Activated B cell treated with CpG ODN at 0.5 μM for 24 hours (primary cell): ENCODE measurements around the gene GHRH. TPM values are rescaled to one million over a fixed set of nuclear protein-coding genes. Genes with fewer than 3 reads are reported as not detected.

Source experiments
- ATAC-seq: fragments of 200-7000 bp; cut with Tn5 transposase; one replicate; pipeline ENCODE4 v1.10.0; 2021; ENCODE audit warnings: low read depth, mild to moderate bottlenecking, moderate library complexity
- CTCF ChIA-PET: fragments of 350-600 bp; sonication (Branson Sonifier 250); formaldehyde crosslinking; loops from one replicate; lab custom pipeline; 2021; ENCODE audit warnings: antibody characterized with exemption; lab: Charles Lee
- POLR2A ChIA-PET: fragments of 350-600 bp; sonication (Branson Sonifier 250); formaldehyde crosslinking; loops from one replicate; lab custom pipeline; 2021; ENCODE audit warnings: antibody characterized with exemption; lab: Charles Lee
- DNase-seq: peaks from one replicate; pipeline ENCODE4 v3.0.0; 2022
- H3K27ac Mint-ChIP-seq: one replicate; pipeline ENCODE4 v1.8.0; 2020; ENCODE audit warnings: mixed read lengths
- H3K27me3 Mint-ChIP-seq: one replicate; pipeline ENCODE4 v1.8.0; 2021; ENCODE audit warnings: mixed read lengths
- H3K36me3 Mint-ChIP-seq: one replicate; pipeline ENCODE4 v1.8.0; 2021; ENCODE audit warnings: low read depth, mixed read lengths
- H3K4me1 Mint-ChIP-seq: one replicate; pipeline ENCODE4 v1.8.0; 2021; ENCODE audit warnings: mixed read lengths
- H3K4me3 Mint-ChIP-seq: one replicate; pipeline ENCODE4 v1.8.0; 2020; ENCODE audit warnings: mild to moderate bottlenecking, mixed read lengths
- H3K9me3 Mint-ChIP-seq: one replicate; pipeline ENCODE4 v1.8.0; 2020; ENCODE audit warnings: mixed read lengths
- CTCF ChIP-seq: fragments of 200-600 bp; IDR thresholded peaks from one replicate; pipeline ENCODE4 v1.8.0; 2022; ENCODE audit warnings: antibody characterized with exemption, mild to moderate bottlenecking
- intact Hi-C: fragments of 100-400 bp; cut with micrococcal nuclease; formaldehyde crosslinking; loops from one replicate; pipeline ENCODE4 v1.15.1; 2024
- total RNA-seq: library from RNA; stranded (reverse); gene quantifications from 2 replicates; pipeline ENCODE4 v1.2.3, GENCODE V29; 2022

GHRH gene
- total RNA-seq, 1 donor from 2014 or later: not detected

GRCh38 chr20:37279820-37280219 is 18.2 kb upstream of the GHRH start:
- DNase-seq (no peak), ATAC-seq (no peak)
- Mint-ChIP-seq H3K27ac (no peak overlapping the region), H3K4me1 (peaks cover 27% of the 10 kb centered on the region), H3K4me3 (no peak overlapping the region), H3K27me3 (no peaks in the 10 kb centered on the region), H3K36me3 (no peaks in the 10 kb centered on the region), H3K9me3 (no peaks in the 10 kb centered on the region)
- ChIA-PET POLR2A (interaction anchor here (0.9 to 1.1 kb wide), 3 partner anchors 9 to 10 kb away, joined by 3 read pairs; partner anchors contain the start of gene MANBAL), CTCF (interaction anchor here (1.3 kb wide), 1 partner anchor 10 kb away, joined by 4 read pairs; no protein-coding TSS in a partner anchor)
- no peak for TF ChIP-seq CTCF
- intact Hi-C loops: loop anchor here (10.0 kb wide), 1 partner anchor 435 kb away; no protein-coding TSS in a partner anchor

GRCh38 chr20:37278966-37279590 is 17.5 kb upstream of the GHRH start:
- Mint-ChIP-seq H3K36me3 (no peaks in the 10 kb centered on the region), H3K27me3 (no peaks in the 10 kb centered on the region), H3K4me1 (peaks cover 34% of the 10 kb centered on the region), H3K9me3 (no peaks in the 10 kb centered on the region), H3K27ac (no peak overlapping the region), H3K4me3 (no peak overlapping the region)
- TF ChIP-seq CTCF: no peak
- POLR2A ChIA-PET: interaction anchor here (0.6 to 0.9 kb wide), 2 partner anchors 10 kb away, joined by 3 to 4 read pairs; no protein-coding TSS in a partner anchor
- ATAC-seq (no peak), DNase-seq (no peak)
- CTCF ChIA-PET: no interaction called here
- intact Hi-C loops: loop anchor here (10.0 kb wide), 1 partner anchor 434 kb away; no protein-coding TSS in a partner anchor

GRCh38 chr20:37277253-37277593 is 15.6 kb upstream of the GHRH start:
- H3K9me3 Mint-ChIP-seq: no peaks in the 10 kb centered on the region
- POLR2A ChIA-PET: interaction anchor here (0.6 to 2.0 kb wide), 11 partner anchors 9 to 104 kb away, joined by 3 to 44 read pairs (median 4); partner anchors contain the start of gene MANBAL
- CTCF ChIA-PET: interaction anchor here (1.0 to 3.1 kb wide), 9 partner anchors 9 to 257 kb away, joined by 3 to 16 read pairs (median 4); partner anchors contain the start of gene MANBAL
- peak overlapping the region; percentile 81 for H3K27ac Mint-ChIP-seq
- no peak for DNase-seq
- H3K27me3 Mint-ChIP-seq: no peaks in the 10 kb centered on the region
- peak overlapping the region; percentile 39 for H3K4me3 Mint-ChIP-seq
- no peaks in the 10 kb centered on the region for H3K36me3 Mint-ChIP-seq
- intact Hi-C loops: loop anchor here (1.0 to 10.0 kb wide), 2 partner anchors 12 to 432 kb away; partner anchors contain the start of gene MANBAL
- peaks cover 47% of the 10 kb centered on the region for H3K4me1 Mint-ChIP-seq
- no peak for TF ChIP-seq CTCF
- no peak for ATAC-seq

GRCh38 chr20:37276494-37277252 is 15.1 kb upstream of the GHRH start:
- no peak for DNase-seq
- no peaks in the 10 kb centered on the region for H3K27me3 Mint-ChIP-seq
- TF ChIP-seq CTCF: no peak
- CTCF ChIA-PET: interaction anchor here (0.6 to 3.1 kb wide), 12 partner anchors 9 to 258 kb away, joined by 3 to 16 read pairs (median 4); partner anchors contain the start of gene MANBAL
- peak; percentile 69 for ATAC-seq
- POLR2A ChIA-PET: interaction anchor here (0.7 to 2.0 kb wide), 11 partner anchors 10 to 108 kb away, joined by 3 to 44 read pairs (median 3); partner anchors contain the start of gene MANBAL
- H3K36me3 Mint-ChIP-seq: no peaks in the 10 kb centered on the region
- peak overlapping the region; percentile 39 for H3K4me3 Mint-ChIP-seq
- peak overlapping the region; percentile 81 for H3K27ac Mint-ChIP-seq
- no peaks in the 10 kb centered on the region for H3K9me3 Mint-ChIP-seq
- peaks cover 47% of the 10 kb centered on the region for H3K4me1 Mint-ChIP-seq
- intact Hi-C loops: loop anchor here (1.0 to 10.0 kb wide), 2 partner anchors 13 to 432 kb away; partner anchors contain the start of gene MANBAL
